Right cardiac atrium (tissue), 5 donors: ENCODE results near the gene WWOX. TPM values are rescaled to one million over a fixed set of nuclear protein-coding genes. Genes with fewer than 3 reads are reported as not detected.
"Not testable (repeated sequence)": the region's sequence is repeated elsewhere in the genome, so short reads cannot be mapped to it uniquely, and the experiment has no call there.

Experiments
- ATAC-seq, 2 donors: fragments of 200-7000 bp; cut with Tn5 transposase; one replicate each; pipeline versions ENCODE4 v1.8.0 to v1.9.1; 2020; ENCODE audit warnings: moderate library complexity in 2 of 2, mild to moderate bottlenecking in 1 of 2
- DNase-seq, 3 donors: peaks; one replicate each; pipeline ENCODE4 v3.0.0-alpha.2; 2020
- H3K27ac ChIP-seq: one replicate; pipeline ENCODE4 v1.5.1; 2013; ENCODE audit warnings: mild to moderate bottlenecking, low read length, control low read depth, moderate library complexity
- H3K27me3 ChIP-seq: one replicate; pipeline ENCODE4 v1.6.1; 2013; ENCODE audit not compliant: control insufficient read depth, insufficient read depth
- H3K4me1 ChIP-seq: one replicate; pipeline ENCODE4 v1.6.1; 2013; ENCODE audit warnings: low read length; ENCODE audit not compliant: control insufficient read depth, insufficient read depth
- H3K4me3 ChIP-seq: one replicate; pipeline ENCODE4 v1.5.1; 2013; ENCODE audit warnings: low read length, control low read depth
- H3K9me3 ChIP-seq: one replicate; pipeline ENCODE4 v1.6.1; 2013; ENCODE audit warnings: low read length; ENCODE audit not compliant: control insufficient read depth
- WGBS: extraction: QIAGEN DNeasy Blood & Tissue Kit; methylation state at CpG from one replicate; pipeline ENCODE4 v1.1.7; 2013; 5-methylcytosine and 5-hydroxymethylcytosine counted together
- intact Hi-C, 4 donors: fragments of 100-400 bp; cut with DNase I; formaldehyde crosslinking; loops; one replicate each; pipeline versions ENCODE4 v1.11.0 to v1.14.0; 2022 to 2023
- polyA plus RNA-seq: library from polyadenylated mRNA; stranded (reverse); fragments of 200-250 nt; gene quantifications from one replicate; pipeline ENCODE4 v1.2.3, GENCODE V29; 2013
- total RNA-seq, 4 donors: library from RNA; stranded (reverse); fragmentation: NEBNext Ultra II Directional; extraction: Animal tissue kit (Norgen Biotek cat#: 25700); gene quantifications; one replicate each; pipeline ENCODE4 v1.2.1, GENCODE V29; 2021
- donor health status: healthy with polysubstance abuse.
- donor health status: DM: no; HTN: yes; CAD: no.
- donor health status: DM: no; HTN: no; CAD: no.
- donor health status: DM: no; HTN: yes; CAD: no; lungs with severe emphysema.
- donor health status: DM: yes; HTN: yes; CAD: no.

WWOX gene
- total and polyA plus RNA-seq, 5 donors = 6.0 to 14.9 (median 13.1) TPM

DNA sequence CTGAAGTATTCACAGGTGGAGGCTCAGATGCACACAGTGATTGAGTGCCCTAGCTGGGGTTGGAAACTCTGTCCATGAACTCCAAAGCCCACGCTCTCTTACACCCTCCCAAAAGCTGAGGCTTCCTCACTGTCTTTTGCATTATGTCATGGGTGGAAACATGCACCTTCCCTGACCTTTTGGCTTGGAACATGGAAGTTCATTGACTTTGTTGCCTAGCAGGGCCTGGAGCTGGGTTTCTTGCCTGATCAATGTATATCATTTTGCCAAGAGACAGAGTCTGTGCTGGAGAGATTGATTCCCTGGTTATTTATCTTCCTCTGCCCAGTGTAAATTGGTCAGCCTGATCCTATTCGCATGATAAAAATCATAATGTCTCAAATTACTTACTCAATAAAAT is 942.7 kb downstream of the WWOX start:
- H3K27ac ChIP-seq = no peak overlapping the region
- H3K4me1 ChIP-seq = no peaks in the 10 kb centered on the region
- H3K9me3 ChIP-seq = no peaks in the 10 kb centered on the region
- H3K4me3 ChIP-seq = no peak overlapping the region
- intact Hi-C loops = no loop called here
- ATAC-seq (no peak), DNase-seq (no peak)
- WGBS = 97% methylated on average over 2 of the region's 2 CpGs
- H3K27me3 ChIP-seq = no peaks in the 10 kb centered on the region

DNA sequence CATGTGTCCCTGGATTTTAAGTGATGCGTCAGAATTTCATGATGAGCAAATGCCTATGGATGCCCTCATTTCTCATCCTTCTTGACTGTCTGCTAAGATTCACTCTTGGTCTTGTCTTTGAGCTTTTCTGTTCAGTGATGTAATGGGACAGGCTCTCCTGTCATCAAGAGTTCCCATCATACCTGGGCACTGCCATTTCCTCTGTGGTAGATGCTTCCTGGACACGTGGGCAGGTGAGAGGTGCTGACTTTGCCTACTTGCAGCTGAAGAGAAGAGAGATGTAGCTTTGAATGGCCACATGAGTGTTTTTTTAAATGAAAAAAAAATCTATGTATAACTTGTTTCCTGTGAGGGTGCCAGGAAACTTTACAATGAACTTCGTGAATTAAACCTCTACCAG is 943.4 kb downstream of the WWOX start:
- ATAC-seq (no peak), DNase-seq (no peak)
- no peak overlapping the region for H3K27ac ChIP-seq
- H3K9me3 ChIP-seq = no peaks in the 10 kb centered on the region
- WGBS = 80% methylated on average over 3 of the region's 3 CpGs
- H3K27me3 ChIP-seq = no peaks in the 10 kb centered on the region
- H3K4me1 ChIP-seq = no peaks in the 10 kb centered on the region
- intact Hi-C loops = no loop called here
- no peak overlapping the region for H3K4me3 ChIP-seq

DNA sequence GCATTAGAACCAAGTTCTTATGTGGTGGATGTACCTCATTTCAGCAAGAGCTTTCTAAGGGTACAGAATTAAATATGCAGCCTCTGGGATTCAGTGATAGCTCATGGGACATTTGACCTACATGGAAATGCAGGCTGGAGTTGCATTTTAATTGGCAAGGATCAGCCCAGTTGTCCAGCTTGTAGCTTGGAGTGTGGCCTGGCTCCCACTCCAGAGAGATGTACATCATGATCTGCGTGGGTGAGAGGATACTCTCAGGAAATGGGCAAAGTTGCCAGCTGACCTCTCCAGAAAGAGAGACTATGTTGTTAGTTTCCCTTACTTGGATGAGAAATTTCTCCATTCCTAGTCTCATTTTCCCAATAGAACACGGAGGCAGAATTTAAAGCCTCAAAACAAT is 945.7 kb downstream of the WWOX start:
- no peak for DNase-seq
- Histone ChIP-seq H3K27ac (no peak overlapping the region), H3K4me3 (no peak overlapping the region), H3K4me1 (no peaks in the 10 kb centered on the region), H3K9me3 (no peaks in the 10 kb centered on the region), H3K27me3 (no peaks in the 10 kb centered on the region)
- 51% methylated on average over 2 of the region's 2 CpGs for WGBS
- intact Hi-C loops = no loop called here
- ATAC-seq = no peak

DNA sequence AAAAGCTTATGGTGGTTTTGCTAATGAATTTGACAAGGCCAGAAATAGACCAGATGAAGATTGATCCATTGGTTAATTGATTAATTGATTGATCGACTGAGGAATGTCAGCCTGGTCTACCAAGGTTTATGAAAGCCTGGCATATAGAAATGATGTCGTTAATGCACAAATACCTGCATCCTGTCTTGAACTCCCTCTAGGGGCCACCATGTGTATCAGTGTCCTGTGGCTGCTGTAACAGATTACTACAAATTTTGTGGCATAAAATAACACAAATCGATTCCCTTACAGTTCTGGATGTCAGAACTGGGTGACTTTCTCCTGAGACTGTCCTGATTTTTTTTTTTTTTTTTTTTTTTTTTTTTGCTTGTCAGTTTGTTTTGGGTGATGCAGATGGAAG is 947.9 kb downstream of the WWOX start:
- no peak for ATAC-seq
- DNase-seq = no peak
- WGBS = 73% methylated on average over 3 of the region's 3 CpGs
- Histone ChIP-seq H3K27ac (no peak overlapping the region), H3K27me3 (no peaks in the 10 kb centered on the region), H3K4me3 (no peak overlapping the region), H3K9me3 (no peaks in the 10 kb centered on the region), H3K4me1 (no peaks in the 10 kb centered on the region)
- intact Hi-C loops = no loop called here

DNA sequence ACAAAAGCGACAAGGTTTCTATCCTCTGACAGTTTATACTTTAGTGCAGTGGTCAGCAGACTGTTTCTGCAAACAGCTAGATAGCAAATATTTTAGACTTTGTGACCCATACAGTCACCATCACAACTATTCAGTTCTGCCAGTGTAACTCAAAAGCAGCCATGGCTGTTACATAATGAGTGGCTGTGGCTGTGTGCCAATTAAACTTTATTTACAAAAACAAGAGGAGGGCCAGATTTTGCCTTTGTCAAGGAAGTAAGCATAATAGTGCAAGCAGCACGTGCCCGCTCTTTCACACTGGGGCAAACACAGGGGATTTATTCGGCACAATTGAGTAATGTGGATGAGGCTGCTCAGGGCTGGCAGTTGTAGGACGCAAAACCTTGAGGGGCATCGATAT is 949.6 kb downstream of the WWOX start:
- no peak overlapping the region for H3K4me3 ChIP-seq
- intact Hi-C loops = no loop called here
- no peaks in the 10 kb centered on the region for H3K4me1 ChIP-seq
- 95% methylated on average over 6 of the region's 6 CpGs for WGBS
- H3K27me3 ChIP-seq = no peaks in the 10 kb centered on the region
- no peak overlapping the region for H3K27ac ChIP-seq
- H3K9me3 ChIP-seq = no peaks in the 10 kb centered on the region
- DNase-seq (no peak), ATAC-seq (no peak)

DNA sequence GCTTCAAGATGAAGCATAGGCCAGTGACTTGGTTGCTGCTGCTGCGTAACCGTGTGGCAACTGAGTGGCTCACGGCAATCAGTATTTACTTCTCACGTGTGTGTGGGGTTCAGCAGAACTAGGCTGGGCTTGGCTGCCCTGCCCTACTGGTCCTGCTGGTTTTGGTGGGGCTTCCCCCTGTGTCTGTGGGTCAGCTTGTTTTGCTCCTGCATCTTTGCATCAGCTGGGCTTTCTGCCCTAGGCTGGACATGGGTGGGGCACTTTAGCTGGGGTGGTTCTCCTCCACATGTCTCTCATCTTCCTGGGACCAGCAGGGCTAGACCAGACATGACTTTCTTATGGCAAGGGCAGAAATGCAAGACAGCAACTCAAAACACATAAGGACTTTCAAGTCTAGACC is 950.6 kb downstream of the WWOX start:
- intact Hi-C loops = no loop called here
- Histone ChIP-seq H3K27ac (no peak overlapping the region), H3K27me3 (no peaks in the 10 kb centered on the region), H3K9me3 (no peaks in the 10 kb centered on the region), H3K4me3 (no peak overlapping the region), H3K4me1 (no peaks in the 10 kb centered on the region)
- 96% methylated on average over 4 of the region's 4 CpGs for WGBS
- DNase-seq (no peak), ATAC-seq (no peak)

DNA sequence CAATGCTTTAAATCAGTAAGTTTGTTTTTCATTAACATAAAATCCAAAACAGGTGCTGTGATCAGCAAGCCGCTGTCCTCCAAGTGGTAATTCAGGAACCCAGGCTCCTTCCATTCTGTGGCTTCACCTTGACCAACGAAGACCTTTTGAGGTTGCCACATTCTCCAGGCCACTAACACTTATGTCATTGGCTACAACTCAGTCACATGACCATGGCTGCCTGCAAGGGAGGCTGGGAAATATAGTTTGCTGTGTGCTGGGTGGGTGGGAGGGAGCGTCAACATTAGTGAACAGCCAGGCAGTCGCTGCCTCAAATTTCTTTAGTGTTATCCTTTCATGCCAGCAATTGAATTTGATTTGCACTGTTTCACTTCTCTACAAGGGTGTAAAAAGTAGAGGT is 951.9 kb downstream of the WWOX start:
- DNase-seq (no peak), ATAC-seq (no peak)
- intact Hi-C loops = no loop called here
- Histone ChIP-seq H3K4me3 (no peak overlapping the region), H3K27me3 (no peaks in the 10 kb centered on the region), H3K27ac (no peak overlapping the region), H3K4me1 (no peaks in the 10 kb centered on the region), H3K9me3 (no peaks in the 10 kb centered on the region)
- WGBS = 94% methylated on average over 4 of the region's 4 CpGs

DNA sequence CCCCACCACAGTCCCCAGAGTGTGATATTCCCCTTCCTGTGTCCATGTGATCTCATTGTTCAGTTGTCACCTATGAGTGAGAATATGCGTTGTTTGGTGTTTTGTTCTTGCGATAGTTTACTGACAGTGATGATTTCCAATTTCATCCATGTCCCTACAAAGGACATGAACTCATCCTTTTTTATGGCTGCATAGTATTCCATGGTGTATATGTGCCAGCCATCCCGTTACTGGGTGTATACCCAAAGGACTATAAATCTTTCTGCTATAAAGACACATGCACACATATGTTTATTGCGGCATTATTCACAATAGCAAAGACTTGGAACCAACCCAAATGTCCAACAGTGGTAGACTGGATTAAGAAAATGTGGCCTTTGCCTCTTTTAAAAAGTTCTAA is 952.7 kb downstream of the WWOX start:
- H3K27me3 ChIP-seq, H3K4me1 ChIP-seq, ATAC-seq, H3K4me3 ChIP-seq, H3K27ac ChIP-seq, DNase-seq, intact Hi-C loops, H3K9me3 ChIP-seq: not testable (repeated sequence)
- whole genome bisulfite sequencing = 91% methylated on average over 4 of the region's 4 CpGs

DNA sequence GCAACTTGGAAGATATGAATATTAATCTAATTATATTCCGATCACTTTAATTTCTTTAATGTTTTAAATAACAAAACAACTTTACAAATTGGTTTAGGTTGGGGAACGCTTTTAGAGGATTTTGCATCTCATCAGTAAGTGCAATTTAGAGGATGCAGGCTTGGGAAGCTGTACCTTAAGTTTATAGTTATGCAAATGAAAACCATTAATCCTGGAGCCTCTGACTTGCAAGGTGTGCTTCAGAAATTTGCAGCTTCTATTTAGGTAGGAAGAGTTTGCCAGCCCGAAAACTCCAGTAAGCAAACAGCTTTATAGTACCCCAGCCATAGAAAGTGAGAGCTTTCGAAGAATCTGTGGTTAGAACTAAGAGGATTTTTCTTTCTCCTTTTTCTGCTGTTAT is 954.1 kb downstream of the WWOX start:
- Histone ChIP-seq H3K27ac (no peak overlapping the region), H3K27me3 (no peaks in the 10 kb centered on the region), H3K4me1 (no peaks in the 10 kb centered on the region), H3K4me3 (no peak overlapping the region), H3K9me3 (no peaks in the 10 kb centered on the region)
- intact Hi-C loops = no loop called here
- 96% methylated on average over 4 of the region's 4 CpGs for WGBS
- DNase-seq (no peak), ATAC-seq (no peak)

DNA sequence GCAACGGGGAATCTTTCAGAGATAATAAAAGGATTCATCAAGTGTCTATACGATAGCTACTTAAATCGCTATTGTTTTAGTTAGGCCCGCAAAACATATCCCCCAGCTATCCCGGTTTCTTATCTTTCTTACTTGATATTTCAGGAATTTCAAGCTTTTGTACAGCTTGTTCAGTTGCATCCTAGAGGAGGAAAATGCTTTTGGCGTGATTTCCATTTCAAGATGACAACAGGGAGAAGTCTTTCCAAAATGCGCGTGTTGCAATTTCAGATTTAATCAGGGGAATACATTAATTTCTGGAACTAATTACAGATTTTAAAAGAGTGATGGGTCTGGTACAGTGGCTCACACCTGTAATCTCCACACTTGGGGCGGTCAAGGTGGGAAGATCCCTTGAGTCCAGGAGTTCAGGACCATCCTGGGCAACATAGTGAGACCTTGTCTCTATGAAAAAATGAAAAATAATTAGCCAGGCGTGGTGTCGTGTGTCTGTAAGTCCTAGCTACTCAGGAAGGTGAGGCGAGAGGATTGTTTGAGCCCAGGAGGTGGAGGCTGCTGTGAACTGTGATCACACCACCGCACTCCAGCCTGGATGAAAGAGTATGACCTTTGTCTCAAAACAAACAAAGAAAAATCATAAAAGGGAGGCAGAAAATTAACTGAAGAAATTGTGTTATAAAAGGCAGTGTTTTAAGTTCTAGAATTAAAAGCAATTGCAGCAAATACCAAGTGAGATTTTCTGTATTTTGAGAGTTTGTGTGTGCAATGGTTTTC is 954.9 kb downstream of the WWOX start:
- Histone ChIP-seq H3K27me3 (no peaks in the 10 kb centered on the region), H3K27ac (no peak overlapping the region), H3K4me1 (no peaks in the 10 kb centered on the region), H3K9me3 (no peaks in the 10 kb centered on the region), H3K4me3 (no peak overlapping the region)
- intact Hi-C loops = no loop called here
- 63% methylated on average over 13 of the region's 13 CpGs for WGBS
- no peak for DNase-seq
- no peak for ATAC-seq

DNA sequence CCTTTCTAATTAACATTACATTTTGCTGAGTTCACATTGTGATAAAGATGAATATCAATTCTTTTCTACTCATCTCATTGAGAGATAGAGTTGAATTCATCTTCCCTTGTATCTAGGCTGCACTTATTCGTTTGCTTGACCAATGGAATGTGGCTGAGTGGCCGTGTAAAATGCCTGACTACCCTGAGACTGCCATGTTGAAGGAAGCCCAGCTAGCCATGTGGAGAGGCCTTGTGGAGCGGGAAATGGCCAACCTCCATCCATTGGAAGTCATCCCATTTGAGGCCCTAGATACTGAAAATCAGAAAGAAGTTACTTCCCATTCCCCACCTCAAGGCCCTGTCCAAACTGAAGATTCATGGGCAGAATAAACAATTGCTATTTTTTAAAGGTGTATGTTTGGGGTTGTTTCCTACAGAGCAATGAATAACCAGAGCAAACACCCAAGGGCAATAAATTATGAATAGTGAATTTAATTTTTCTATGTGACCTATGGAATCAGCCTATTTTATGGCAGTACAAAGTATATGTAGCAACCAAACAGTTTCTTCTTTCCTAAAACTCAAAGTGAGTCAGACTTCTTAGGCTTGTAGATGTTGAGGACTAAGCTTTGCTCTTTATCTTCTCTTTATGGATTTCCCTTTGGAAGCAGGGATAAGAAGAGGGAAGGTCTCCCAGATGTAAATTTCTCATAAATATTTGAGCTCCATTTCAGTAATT is 956.0 kb downstream of the WWOX start:
- intact Hi-C loops = no loop called here
- Histone ChIP-seq H3K4me1 (no peaks in the 10 kb centered on the region), H3K9me3 (no peaks in the 10 kb centered on the region), H3K27ac (no peak overlapping the region), H3K27me3 (no peaks in the 10 kb centered on the region), H3K4me3 (no peak overlapping the region)
- WGBS = 98% methylated on average over 3 of the region's 3 CpGs
- ATAC-seq (no peak), DNase-seq (no peak)
